HUES64 (cell line): Measurements from ENCODE around the gene MBD3L3. TPM values are rescaled to one million over a fixed set of nuclear protein-coding genes. Genes with fewer than 3 reads are reported as not detected.
"Not testable (repeated sequence)": the region's sequence is repeated elsewhere in the genome, so short reads cannot be mapped to it uniquely, and the experiment has no call there.

ENCODE experiments used
- H3K27ac ChIP-seq: 2 replicates; pipeline ENCODE4 v1.7.0; 2013; ENCODE audit warnings: low read depth, low read length, inconsistent platforms
- H3K27me3 ChIP-seq: 2 replicates; pipeline ENCODE4 v1.6.1; 2013; ENCODE audit warnings: mild to moderate bottlenecking, low read length; ENCODE audit not compliant: insufficient read depth
- H3K36me3 ChIP-seq: 2 replicates; pipeline ENCODE4 v1.6.1; 2013; ENCODE audit warnings: mild to moderate bottlenecking, low read length; ENCODE audit not compliant: insufficient read depth
- H3K4me1 ChIP-seq: 2 replicates; pipeline ENCODE4 v1.6.1; 2013; ENCODE audit warnings: mild to moderate bottlenecking, low read length, moderate library complexity; ENCODE audit not compliant: insufficient read depth
- H3K4me3 ChIP-seq: 2 replicates; pipeline ENCODE4 v1.5.1; 2013; ENCODE audit warnings: mild to moderate bottlenecking, low read length, moderate library complexity
- H3K9ac ChIP-seq: 2 replicates; pipeline ENCODE4 v1.6.1; 2013; ENCODE audit warnings: mild to moderate bottlenecking, low read depth, low read length
- H3K9me3 ChIP-seq: 2 replicates; pipeline ENCODE4 v1.6.1; 2013; ENCODE audit warnings: low read depth, low read length; ENCODE audit not compliant: insufficient read depth
- WGBS: fragments of 150-250, 120-280 bp; methylation state at CpG from one replicate; pipeline ENCODE4 v1.1.7; 2013; ENCODE audit warnings: missing lambda C conversion rate; 5-methylcytosine and 5-hydroxymethylcytosine counted together
- polyA plus RNA-seq, 2 experiments: library from polyadenylated mRNA; stranded (reverse); fragments of 50-300 nt; gene quantifications; one replicate each; pipeline ENCODE4 v1.2.3, GENCODE V29; 2013

MBD3L3 gene
- polyA plus RNA-seq (2013, experiment 1 of 2), result not detected
- polyA plus RNA-seq (2013, experiment 2 of 2), result not detected

GRCh38 chr19:7058576-7058975, at the start of gene MBD3L3:
MBD3L3 (minus strand) TSS chr19:7058676; CDS start chr19:7058605, 71 bp downstream.
- H3K4me3 ChIP-seq, H3K36me3 ChIP-seq, H3K27me3 ChIP-seq, H3K4me1 ChIP-seq, H3K27ac ChIP-seq, H3K9ac ChIP-seq, H3K9me3 ChIP-seq: not testable (repeated sequence)
- WGBS, result no CpG with 5 or more reads among the region's 8 CpGs

- 84% methylated on average over 10 of the region's 10 CpGs for WGBS
- Histone ChIP-seq H3K9me3 (no peaks in the 10 kb centered on the region), H3K9ac (no peak overlapping the region), H3K27ac (no peak overlapping the region), H3K4me3 (no peak overlapping the region), H3K4me1 (no peaks in the 10 kb centered on the region), H3K27me3 (0 out of 2 replicates have a peak, but pooled peaks cover 3% of the 10 kb centered on the region), H3K36me3 (no peaks in the 10 kb centered on the region)
Observed at GRCh38 chr19:7106711-7107657, 48.5 kb upstream of the MBD3L3 start.

GRCh38 chr19:7104747-7105447, 46.4 kb upstream of the MBD3L3 start:
- no peak overlapping the region for H3K27ac ChIP-seq
- no peaks in the 10 kb centered on the region for H3K9me3 ChIP-seq
- no peaks in the 10 kb centered on the region for H3K36me3 ChIP-seq
- H3K4me3 ChIP-seq, result no peak overlapping the region
- H3K4me1 ChIP-seq, result no peaks in the 10 kb centered on the region
- 0 out of 2 replicates have a peak, but pooled peaks cover 3% of the 10 kb centered on the region for H3K27me3 ChIP-seq
- no peak overlapping the region for H3K9ac ChIP-seq

DNA sequence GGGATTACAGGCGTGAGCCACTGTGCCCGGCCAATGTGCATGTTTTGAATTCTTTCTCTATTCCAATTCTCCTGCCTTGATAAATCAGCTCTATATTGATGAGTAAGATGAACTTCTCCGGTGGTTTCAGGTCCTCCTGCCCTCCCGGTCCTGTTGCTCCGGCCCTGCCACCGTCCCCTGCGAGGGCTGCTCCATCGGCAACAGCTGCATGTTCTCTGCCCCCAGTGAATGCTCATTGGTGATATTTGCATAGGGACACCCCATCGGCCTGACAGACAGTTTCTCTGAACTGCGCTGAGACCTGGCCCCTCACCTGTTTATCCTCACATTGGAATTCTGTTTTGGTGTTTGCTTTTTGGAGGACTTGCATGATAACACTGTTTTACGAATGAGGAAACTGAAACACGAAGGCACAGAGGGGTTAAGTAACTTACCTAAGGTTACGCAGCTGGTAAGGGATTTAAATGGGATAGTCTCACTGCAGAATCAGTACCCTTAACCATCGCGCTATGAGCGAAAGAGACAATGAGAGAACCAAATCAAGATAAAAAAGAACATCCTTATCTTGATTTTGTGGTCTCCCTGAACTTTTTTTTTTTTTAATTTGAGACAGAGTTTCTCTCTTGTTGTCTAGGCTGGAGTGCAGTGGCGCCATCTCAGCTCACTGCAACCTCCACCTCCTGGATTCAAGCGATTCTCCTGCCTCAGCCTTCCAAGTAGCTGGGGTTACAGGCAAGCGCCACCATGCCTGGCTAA, 43.2 kb upstream of the MBD3L3 start:
- H3K36me3 ChIP-seq, result no peaks in the 10 kb centered on the region
- H3K4me3 ChIP-seq, result no peak overlapping the region
- H3K9me3 ChIP-seq, result no peaks in the 10 kb centered on the region
- no peak overlapping the region for H3K27ac ChIP-seq
- no peaks in the 10 kb centered on the region for H3K4me1 ChIP-seq
- no peak overlapping the region for H3K9ac ChIP-seq
- WGBS, result 87% methylated on average over 18 of the region's 19 CpGs
- H3K27me3 ChIP-seq, result 0 out of 2 replicates have a peak, but pooled peaks cover 3% of the 10 kb centered on the region

- Histone ChIP-seq H3K27ac (no peak overlapping the region; the same call in 1 of the 2 replicates), H3K4me3 (peak overlapping the region; percentile 65), H3K9ac (peak overlapping the region; percentile 82), H3K9me3 (peaks cover 19% of the 10 kb centered on the region), H3K36me3 (no peaks in the 10 kb centered on the region), H3K27me3 (0 out of 2 replicates have a peak, but pooled peaks cover 3% of the 10 kb centered on the region), H3K4me1 (no peaks in the 10 kb centered on the region)
- WGBS, result 5% methylated on average over 7 of the region's 9 CpGs
Observed at GRCh38 chr19:7099597-7099921, 41.1 kb upstream of the MBD3L3 start.

- Histone ChIP-seq H3K9ac (peak overlapping the region; percentile 82), H3K9me3 (peaks cover 19% of the 10 kb centered on the region), H3K36me3 (no peaks in the 10 kb centered on the region), H3K27ac (peak overlapping the region; percentile 85), H3K4me3 (peak overlapping the region; percentile 65), H3K27me3 (no peaks in the 10 kb centered on the region), H3K4me1 (no peaks in the 10 kb centered on the region)
- WGBS, result under 1% methylated on average over 78 of the region's 78 CpGs
Observed at GRCh38 chr19:7098701-7099596, 40.5 kb upstream of the MBD3L3 start.

DNA sequence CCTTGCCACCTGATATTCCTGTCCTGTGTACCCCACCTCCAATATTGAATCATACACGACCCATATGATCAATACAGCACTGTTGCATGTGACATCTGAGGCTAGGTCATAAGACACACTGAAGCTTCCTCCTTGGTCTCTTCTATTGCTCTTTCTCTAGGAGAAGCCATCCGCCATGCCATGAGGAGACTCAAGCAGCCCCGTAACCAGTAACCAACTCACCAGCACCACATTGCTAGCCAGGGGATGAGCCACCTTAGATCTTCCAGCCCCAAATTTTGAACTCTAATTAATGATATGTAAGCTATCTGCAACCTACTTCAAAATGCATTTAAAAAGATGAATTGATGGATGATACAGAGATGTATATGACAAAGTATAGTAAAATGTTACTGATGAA, 39.6 kb upstream of the MBD3L3 start:
- H3K4me3 ChIP-seq, result peak overlapping the region; percentile 65

GRCh38 chr19:7088999-7089398, 30.5 kb upstream of the MBD3L3 start:
- WGBS, result 95% methylated on average over 6 of the region's 6 CpGs
- peaks cover 49% of the 10 kb centered on the region for H3K36me3 ChIP-seq
- H3K27me3 ChIP-seq, result no peaks in the 10 kb centered on the region
- no peak overlapping the region for H3K4me3 ChIP-seq
- H3K27ac ChIP-seq, result no peak overlapping the region
- peaks cover 67% of the 10 kb centered on the region for H3K9me3 ChIP-seq
- H3K4me1 ChIP-seq, result no peaks in the 10 kb centered on the region
- H3K9ac ChIP-seq, result no peak overlapping the region

More for the DNA sequence above, 39.6 kb upstream of the MBD3L3 start:
- no peaks in the 10 kb centered on the region for H3K27me3 ChIP-seq
- peaks cover 23% of the 10 kb centered on the region for H3K9me3 ChIP-seq
- 92% methylated on average over 3 of the region's 3 CpGs for WGBS
- H3K36me3 ChIP-seq, result no peaks in the 10 kb centered on the region
- peak overlapping the region; percentile 82 for H3K9ac ChIP-seq
- H3K27ac ChIP-seq, result no peak overlapping the region
- no peaks in the 10 kb centered on the region for H3K4me1 ChIP-seq

- 98% methylated on average over 14 of the region's 15 CpGs for WGBS
- H3K9ac ChIP-seq, result no peak overlapping the region
- H3K27me3 ChIP-seq, result no peaks in the 10 kb centered on the region
- H3K27ac ChIP-seq, result no peak overlapping the region
- peaks cover 95% of the 10 kb centered on the region for H3K9me3 ChIP-seq
- H3K36me3 ChIP-seq, result peaks cover 87% of the 10 kb centered on the region
- peak overlapping the region; percentile 14 for H3K4me3 ChIP-seq
- no peaks in the 10 kb centered on the region for H3K4me1 ChIP-seq
Observed at GRCh38 chr19:7083076-7083956, 24.8 kb upstream of the MBD3L3 start.
